ENCODE results near the gene SLC4A5.

- TF ChIP-seq CTCF (IDR thresholded peaks at IDR 0.05) (no peak), POLR2A (IDR thresholded peaks at IDR 0.05) (no peak), EP300 (IDR thresholded peaks at IDR 0.05) (no peak), POLR2AphosphoS5 (IDR thresholded peaks at IDR 0.05) (no peak)
These were observed 115.6 kb downstream of the SLC4A5 start for GRCh38 chr2:74227646-74228045.
